C4-2B (cell line): Measurements from ENCODE around the gene NPAS4.

Experiments
- H3K27ac ChIP-seq: fragments of 450-650 bp; 2 replicates; pipeline ENCODE4 v1.5.1; 2017
- ZFX ChIP-seq: fragments of 450-650 bp; IDR thresholded peaks from 2 replicates; pipeline ENCODE4 v1.6.1; 2017
- TF ChIP-seq, protein P1 (sequence below): fragments of 450-650 bp; conservative IDR thresholded peaks from 2 replicates; pipeline ENCODE4 v1.5.1; 2017; ENCODE audit warnings: mild to moderate bottlenecking

Gene NPAS4

DNA sequence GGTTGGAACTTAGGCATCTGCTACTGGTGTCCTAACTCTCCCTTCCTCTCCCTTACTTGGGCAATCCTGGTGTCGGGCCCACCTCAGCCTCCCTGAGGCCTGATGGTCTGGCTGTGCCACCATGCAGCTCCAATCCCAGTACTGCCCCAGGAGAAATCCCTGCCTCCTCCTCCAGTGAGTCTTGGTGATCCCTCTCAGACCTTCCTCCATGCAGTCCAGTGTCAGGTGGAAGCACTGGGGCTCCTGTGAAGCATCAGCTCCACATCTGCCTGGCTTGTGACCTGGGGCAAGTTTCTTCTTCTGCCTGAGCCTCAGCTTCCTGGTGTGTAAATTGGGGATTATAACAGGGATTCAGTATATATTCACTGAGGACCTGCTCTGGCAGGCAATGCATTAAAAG lies 44.1 kb downstream of the NPAS4 start:
- no peak overlapping the region for H3K27ac ChIP-seq
- no peak for TF ChIP-seq ZFX
- TF ChIP-seq, protein P1, sequence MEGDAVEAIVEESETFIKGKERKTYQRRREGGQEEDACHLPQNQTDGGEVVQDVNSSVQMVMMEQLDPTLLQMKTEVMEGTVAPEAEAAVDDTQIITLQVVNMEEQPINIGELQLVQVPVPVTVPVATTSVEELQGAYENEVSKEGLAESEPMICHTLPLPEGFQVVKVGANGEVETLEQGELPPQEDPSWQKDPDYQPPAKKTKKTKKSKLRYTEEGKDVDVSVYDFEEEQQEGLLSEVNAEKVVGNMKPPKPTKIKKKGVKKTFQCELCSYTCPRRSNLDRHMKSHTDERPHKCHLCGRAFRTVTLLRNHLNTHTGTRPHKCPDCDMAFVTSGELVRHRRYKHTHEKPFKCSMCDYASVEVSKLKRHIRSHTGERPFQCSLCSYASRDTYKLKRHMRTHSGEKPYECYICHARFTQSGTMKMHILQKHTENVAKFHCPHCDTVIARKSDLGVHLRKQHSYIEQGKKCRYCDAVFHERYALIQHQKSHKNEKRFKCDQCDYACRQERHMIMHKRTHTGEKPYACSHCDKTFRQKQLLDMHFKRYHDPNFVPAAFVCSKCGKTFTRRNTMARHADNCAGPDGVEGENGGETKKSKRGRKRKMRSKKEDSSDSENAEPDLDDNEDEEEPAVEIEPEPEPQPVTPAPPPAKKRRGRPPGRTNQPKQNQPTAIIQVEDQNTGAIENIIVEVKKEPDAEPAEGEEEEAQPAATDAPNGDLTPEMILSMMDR: no peak

DNA sequence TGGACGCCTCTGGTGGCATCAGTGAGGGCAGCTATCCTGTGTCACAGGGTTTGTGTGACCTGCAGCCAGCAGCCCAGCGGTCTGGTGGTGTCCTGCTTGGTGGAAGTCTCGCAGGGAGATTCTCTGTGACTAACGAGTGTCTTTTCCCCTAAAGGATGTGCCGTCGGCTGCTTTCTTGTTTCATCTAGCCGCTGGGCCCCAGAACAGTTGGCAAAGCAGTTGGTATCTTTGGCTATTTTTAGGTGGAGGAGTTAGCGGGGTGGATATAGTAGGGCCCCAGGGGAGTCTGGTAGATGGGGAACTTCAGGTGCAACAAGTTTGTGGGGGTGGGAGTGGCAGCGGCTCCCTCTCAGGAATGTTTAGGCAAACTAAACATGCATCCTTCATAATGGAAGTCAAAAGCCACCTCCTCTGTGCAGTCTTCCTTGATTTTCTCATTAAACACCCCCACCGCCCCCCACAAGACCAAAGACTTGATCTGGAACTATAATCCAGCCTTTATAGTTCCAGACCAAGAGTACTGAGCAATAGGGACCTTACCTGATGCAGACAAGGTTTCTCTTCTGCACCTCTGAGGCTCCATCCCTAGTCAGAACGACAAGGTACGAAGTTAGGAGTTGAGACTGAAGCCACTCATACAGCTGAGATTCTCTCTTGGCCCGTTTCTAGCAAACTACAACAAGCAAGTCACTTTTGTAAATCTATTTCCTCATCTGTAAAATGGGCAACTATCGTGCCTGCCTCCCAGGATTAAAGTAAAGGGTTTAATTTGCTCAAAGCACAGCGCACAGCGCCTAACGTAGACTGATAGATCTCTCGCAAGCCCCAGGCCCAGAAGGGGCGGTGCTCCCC lies 44.8 kb downstream of the NPAS4 start:
- H3K27ac ChIP-seq: no peak overlapping the region
- no peak for TF ChIP-seq ZFX
- TF ChIP-seq, protein P1: no peak

DNA sequence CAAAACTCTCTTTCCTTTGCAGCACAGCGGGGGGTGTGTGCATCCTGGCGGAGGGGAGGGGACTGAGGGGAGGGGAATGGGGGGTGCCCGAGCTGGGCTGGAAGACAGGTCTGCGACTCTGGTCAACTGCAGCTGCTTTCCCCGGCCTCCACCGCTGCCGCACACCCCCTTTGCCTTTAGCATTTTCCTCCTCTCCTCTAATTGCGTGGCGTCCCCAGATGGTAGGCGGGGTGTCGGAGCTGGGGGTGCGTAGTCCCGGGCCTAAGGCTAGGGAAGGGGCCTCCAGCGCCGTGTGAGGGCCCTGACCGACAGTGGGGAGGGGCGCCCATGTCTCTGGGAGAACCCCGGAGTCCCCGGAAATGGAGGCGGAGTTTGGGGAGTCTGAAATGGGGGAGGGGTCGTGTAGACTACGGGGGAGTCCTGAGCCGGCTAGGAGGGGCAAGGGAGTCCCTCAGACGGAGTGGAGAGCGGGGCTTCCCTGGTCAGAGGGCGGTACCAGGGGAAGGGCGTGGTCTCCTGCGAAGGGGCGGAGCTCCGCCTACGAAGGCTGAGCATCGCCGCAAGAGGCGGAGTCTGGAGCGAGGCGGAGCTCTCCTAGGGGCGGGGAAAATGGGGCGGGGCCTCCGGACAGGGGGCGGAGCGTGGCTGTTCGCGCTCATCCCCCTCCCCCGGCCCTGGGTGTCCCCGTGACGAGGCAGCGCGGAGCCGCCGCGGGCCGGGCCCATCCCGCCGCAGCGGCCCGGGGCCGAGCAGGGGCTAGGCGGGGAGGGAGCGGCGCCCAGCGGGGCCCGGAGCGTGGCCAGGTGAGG lies 45.6 kb downstream of the NPAS4 start, which contains the start of gene PELI3:
Gene PELI3, plus strand, starts transcription at position 681 of the 809 bp plus-strand sequence. CDS start 1,224 bp downstream, outside the sequence.
- no peak for TF ChIP-seq ZFX
- TF ChIP-seq, protein P1: no peak
- peak within 1 kb of the TSS; percentile 68 for H3K27ac ChIP-seq

DNA sequence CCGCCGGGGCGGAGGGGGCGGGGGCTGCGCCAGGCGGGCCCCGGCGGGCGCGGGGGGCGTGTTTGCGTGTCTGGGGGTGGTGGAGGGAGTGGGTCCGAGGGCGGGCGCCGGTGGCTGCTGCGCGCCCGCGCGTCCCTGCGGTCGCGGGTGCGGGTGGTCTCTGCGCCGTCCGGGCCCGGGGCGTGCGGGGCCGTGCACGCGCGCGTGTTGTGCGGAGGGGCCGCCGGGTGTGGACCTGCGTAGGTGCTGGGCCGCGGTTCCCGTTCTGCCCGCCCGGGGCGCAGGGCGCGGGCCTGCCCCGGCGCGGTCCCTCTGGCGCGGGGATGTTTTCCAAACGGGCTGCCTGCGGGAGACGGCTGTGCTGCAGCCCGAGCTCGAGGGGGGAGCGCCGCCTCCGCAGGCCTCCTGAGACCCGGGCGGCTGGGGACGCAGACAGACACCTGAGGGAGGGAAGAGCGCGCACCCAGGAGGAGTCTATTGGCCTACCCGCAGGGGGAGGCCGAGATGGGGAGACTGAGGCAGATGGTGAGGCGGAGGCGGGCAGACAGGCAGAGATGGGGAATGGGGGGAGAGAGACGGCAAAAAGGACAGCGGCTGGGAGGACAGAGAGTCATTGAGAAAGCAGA lies 46.3 kb downstream of the NPAS4 start:
- peak overlapping the region; percentile 68 for H3K27ac ChIP-seq
- TF ChIP-seq, protein P1: no peak; the same call in 1 of the 2 replicates
- peak; percentile 91 for TF ChIP-seq ZFX

DNA sequence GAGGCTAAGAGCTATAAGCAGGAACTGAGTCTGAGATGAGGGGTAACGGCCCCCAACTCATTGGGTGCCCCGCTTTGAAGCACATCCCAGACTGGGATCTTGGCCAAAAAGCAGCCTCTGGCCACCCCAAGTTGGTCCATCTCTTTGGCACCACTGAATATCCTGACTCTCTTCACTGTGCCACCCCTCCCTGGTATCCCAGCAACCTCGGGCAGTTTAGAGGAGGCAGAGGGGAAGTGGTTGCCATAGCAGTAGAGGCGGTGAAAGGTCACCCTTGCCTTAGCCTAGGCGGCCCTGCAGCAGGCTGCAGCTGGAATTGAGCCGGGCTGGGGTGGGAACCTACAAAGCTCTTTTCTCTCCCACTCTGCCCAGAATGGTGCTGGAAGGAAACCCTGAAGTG lies 46.9 kb downstream of the NPAS4 start:
- H3K27ac ChIP-seq: peak overlapping the region; percentile 68; the same call in 1 of the 2 replicates
- TF ChIP-seq, protein P1: no peak
- TF ChIP-seq ZFX: no peak

DNA sequence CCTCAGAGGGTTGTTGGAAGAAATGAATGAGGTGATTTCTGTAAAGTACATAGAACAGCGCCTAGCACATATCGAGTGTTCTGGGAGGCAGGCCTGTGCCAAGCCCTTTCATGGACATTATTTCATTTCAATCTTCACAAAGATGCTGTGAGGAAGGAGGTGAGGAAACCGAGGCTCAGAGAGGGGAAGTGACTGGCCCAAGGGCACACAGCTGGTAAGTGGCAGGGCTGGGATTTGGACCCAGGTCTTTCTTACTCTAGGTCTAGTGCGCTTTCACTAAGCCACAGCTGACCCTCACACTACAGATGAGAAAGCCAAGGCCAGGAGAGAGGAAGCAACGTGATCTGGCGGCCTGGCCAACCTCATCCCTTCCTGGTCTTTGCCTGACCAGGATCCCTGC lies 47.9 kb downstream of the NPAS4 start:
- H3K27ac ChIP-seq: no peak overlapping the region
- TF ChIP-seq, protein P1: no peak
- no peak for TF ChIP-seq ZFX
